GM21825 (cell line): ENCODE data around the gene SARDH.

ENCODE experiments used
- ATAC-seq: cut with Tn5 transposase; IDR thresholded peaks from one replicate; pipeline ENCODE4 v1.9.1; 2021; ENCODE audit warnings: mild to moderate bottlenecking, moderate library complexity; ENCODE audit not compliant: unreplicated experiment

Gene SARDH

GRCh38 chr9:133672503-133673257, 65.5 kb downstream of the SARDH start:
- no peak for ATAC-seq

- ATAC-seq: no peak
Observed at GRCh38 chr9:133671371-133671770, 66.8 kb downstream of the SARDH start.

GRCh38 chr9:133670466-133670865, 67.7 kb downstream of the SARDH start:
- ATAC-seq: no peak

DNA sequence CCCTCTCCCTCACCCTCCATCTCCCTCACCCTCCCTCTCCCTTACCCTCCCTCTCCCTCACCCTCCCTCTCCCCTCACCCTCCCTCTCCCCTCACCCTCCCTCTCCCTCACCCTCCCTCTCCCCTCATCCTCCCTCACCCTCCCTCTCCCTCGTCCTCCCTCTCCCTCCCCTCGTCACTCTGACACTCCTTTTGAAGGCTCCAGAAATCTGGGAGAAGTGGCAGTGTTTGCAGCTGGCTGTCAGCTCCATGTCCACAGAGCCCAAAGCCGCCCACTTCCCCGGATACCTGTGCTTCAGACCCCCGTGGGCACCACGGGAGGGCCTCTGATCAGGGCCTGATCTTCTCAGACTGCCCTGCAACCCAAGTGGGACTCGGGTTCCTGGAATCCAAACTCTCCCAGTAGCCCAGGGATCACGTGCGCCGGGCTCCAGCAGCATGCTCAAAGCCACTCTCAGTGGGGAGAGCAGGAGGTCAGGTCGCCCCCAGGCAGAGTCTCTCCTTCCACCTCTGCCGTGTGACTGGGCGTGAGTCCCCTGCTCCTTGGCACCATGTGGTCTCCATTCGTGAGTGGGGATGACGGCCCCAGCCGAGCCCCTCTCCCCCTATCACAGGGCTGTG, 68.9 kb downstream of the SARDH start:
- ATAC-seq: no peak

- no peak for ATAC-seq
Observed at GRCh38 chr9:133667759-133668450, 70.2 kb downstream of the SARDH start.

- no peak for ATAC-seq
Observed at GRCh38 chr9:133666845-133667244, 71.3 kb downstream of the SARDH start.

DNA sequence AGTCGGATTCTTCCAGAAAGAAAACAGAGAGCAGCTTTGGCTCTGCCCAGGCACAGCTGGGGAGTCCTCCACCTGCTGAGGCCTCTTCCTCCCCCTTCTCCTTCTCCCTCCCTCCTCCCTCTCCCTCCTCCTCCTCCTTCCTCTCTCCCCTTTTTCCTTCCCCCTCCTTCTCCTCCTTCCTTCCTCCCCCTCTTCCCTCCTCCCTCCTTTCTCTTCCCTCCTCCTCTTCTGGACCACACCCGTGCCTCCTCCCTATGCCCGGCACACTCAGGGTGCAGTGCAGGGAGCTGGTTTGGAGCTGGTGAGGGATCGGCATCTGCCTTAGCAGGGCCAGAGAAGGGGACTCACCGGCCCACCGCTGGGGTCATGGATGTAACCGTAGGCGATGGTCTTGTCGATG, 71.8 kb downstream of the SARDH start:
- ATAC-seq: no peak

DNA sequence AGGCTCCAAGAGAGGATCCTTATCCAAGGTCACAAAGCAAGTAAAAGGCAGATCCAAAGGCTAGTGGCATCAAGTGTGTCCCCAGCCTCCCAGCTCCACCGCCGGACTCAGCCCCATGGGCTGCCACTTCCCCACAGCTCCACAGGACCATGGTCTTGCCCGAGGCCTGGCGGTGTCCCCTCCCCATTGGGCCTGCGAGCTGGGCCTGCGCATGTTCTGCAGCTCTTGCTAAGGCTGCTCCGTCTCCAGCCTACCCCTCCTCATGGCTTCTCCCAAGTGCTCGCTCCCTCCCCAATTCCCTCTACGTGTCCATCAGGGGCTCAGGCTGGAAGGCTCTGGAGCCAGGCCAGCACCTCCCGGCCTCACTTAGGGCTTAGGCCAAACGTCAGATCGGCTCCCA, 72.6 kb downstream of the SARDH start:
- ATAC-seq: no peak

GRCh38 chr9:133665096-133665495, 73.1 kb downstream of the SARDH start:
- ATAC-seq: no peak

DNA sequence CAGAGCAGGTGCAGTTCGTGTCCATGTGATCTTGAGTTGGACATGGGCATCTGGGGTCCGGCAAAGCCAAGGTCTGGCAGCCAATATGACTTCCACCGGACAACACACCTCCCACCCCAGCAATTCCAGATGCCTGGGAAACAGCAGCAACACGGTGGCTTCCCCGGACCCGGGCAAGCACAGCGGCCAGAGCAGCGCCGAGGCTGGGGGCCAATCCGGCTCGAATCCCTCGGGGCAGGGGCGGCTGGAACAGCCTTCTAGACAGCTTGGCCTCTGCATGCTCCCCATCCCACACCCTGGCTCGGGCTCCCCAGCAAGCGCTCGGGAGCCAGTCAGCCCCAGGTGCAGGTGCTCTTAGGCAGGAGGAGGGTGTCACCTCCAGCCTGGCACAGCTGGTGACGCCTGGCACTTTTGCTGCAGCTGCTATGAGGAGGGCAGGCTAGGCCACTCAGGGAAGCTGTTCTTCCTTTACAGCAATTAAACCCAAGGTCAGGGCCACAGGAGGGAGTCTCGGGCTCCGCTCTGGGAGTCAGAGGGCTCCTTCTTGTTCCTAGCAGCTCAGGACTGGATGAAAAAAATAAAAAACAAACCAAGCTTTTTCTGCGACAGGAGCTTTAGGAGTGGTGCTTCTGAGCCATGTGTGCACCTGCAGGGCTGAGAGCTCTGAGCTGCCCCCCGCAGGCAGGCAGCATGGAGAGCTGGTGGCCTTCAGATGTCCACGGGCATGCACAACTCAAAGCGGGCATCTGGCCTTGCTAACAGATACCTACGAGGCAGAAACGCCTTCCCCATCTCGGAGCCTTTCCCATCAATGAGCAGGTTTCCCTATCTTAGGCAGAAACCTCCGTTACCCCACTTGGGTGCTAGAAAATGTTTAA, 73.7 kb downstream of the SARDH start:
- no peak for ATAC-seq

GRCh38 chr9:133661846-133662540, 76.2 kb downstream of the SARDH start:
- no peak for ATAC-seq

- no peak for ATAC-seq
Observed at GRCh38 chr9:133659516-133659915, 78.6 kb downstream of the SARDH start.

DNA sequence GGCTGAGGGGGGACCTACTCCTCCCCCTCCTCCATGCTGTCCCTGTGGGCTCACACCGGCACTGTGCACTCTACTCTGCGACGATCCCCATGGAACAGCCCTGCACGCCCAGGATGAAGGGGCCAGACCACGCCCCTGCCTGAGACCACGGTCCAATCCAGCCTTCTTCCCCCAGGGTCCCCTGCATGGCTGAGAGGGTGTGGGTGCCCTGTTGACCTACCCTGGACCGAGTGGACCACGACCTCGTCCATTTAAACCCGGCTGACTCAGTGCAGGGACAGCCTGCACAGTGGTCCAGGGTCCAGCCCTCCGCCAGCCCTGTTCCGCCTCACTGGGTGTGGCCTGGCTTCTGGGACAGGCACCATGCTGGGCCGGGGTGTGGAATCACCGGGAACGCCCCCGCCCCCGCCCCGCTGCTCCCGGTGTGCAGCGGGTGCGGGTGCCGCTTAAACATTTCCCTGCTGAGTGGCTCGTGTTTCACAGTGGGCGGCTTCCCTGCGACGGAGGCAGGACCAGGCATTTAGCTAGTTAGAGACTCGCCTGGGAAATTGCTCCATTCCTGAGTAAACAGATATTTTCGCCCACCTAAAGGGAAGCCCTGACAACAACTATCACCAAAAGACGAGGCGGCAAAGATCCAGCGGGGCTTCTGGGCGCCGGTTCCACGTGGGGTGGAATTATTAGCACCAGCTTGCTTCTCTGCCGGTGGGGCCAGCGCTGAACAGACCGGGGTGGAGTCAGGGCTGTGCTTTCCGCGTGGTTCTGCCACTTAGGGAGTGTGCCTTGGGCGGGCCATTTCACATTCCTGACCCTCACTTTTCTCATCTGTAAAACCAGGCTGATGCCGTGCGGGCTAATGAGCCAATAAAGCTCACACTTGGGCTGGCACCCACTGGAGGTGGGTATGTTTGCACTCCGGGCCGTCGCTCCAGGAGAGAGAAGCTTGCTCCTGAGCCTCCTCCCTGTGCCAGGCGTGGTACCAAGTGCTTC, 79.4 kb downstream of the SARDH start:
- ATAC-seq: no peak

DNA sequence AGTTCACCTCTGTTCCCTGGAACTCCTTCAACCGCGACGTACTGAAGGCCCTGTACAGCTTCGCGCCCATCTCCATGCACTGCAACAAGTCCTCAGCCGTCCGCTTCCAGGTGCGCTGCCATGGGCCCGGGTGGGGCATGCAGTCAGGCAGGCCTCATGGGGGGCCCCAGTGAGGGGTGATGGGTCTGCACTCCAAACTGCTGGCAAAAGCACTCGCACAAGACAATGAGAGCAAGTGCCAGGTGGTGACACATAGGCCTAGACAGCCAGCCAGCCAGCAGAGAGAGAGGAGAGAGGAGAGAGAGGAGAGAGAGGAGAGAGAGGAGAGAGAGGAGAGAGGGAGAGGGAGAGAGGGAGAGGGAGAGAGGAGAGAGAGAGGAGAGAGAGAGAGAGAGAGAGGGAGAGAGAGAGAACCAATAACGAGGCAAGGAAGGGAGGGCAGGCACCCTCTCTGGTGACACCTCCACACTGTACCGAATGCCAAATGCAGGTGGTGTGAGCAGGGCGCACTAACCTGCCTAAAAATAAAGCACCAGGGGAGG, 81.0 kb downstream of the SARDH start:
- no peak for ATAC-seq

DNA sequence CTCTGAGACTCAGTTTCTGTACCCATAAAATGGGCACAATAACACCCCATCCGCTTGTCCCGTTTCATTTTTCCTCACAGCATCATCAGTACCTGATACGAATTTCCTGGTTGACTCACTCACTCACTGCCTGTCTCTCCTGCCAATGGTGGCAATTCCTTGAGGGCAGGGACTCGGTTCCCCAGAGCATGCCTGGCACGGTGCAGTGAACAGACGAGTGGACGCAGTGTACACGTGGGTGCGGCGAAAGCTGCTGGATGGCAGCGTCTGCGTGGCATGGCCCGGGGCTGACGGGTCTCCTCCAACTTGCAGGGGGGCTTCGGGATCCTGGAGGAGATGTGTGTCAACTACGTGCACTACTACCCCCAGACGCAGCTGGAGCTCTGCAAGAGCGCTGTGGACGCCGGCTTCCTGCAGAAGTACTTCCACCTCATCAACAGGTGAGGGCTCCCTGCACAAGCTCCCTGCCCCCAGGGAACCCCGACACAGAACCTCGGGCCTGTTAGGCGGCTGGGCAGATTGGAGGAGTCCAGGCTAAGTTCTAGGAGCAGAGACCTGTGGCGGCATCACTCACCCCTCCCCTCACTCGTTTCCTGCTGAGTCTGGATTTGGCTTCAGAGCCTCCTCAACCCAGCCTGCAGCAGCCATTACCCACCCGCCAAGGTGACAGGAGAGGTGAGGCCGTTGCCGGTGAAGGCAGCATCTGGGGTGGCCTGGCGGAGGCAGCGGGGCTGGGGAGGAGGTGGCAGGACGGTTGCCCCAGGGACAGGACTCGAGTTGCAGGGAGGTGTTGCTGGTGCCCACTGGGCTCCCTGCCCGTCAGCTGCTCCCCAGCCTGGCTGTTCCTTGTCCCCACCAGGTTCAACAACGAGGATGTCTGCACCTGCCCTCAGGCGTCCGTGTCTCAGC, 81.7 kb downstream of the SARDH start:
- no peak for ATAC-seq

GRCh38 chr9:133655701-133656100, 82.5 kb downstream of the SARDH start:
- ATAC-seq: no peak

DNA sequence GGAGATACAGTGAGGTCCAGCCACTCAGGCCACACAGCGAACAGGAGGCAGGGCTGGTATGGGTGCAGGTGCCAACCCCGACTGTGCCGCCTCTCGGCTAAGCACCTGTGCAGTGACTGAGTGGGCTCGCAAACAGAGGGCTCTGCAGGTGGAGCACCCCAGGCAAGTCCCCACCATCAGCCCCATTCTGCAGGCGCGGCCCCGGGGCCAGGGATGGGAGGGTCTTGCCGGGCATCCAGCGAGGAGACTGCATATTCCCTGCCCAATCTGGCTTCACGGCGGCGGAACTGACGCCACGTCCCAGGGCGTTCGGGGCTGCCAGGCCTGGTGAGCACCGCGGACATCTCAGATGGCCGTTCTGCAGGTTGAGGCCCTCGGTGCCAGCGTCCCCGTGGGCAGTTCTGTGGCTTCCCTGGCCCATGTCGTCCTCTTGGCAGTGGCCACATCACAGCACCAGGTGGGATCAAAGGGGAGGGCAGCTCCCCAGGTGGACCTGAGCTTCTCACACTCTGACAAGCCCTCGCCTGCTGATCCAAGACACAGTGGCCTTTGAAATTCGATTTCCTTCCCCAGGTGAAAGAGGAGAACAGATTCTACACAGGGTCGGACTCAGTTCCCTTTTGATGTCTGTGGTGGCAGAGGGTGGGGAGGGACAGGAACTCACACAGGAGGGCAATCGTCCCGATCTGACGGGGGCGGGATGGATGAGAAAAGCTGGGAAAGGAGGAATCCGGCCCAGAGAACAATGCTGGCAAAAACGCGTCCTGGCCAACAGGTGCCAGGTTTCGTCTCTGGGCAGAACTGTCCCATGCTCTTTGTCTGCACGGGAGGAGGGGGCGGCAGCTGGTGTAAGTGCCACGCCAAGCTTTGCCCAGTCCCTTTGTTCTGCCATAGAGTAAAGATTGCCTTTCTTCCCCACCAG, 83.2 kb downstream of the SARDH start:
- no peak for ATAC-seq
